GM12801 (cell line): ENCODE data around the gene HHIPL1.

Experiments used
- CTCF ChIP-seq: IDR thresholded peaks from one replicate; pipeline ENCODE4 v1.5.1; 2011; ENCODE audit warnings: control low read depth; ENCODE audit not compliant: insufficient read length; ENCODE audit errors: extremely low read depth

Gene HHIPL1

DNA sequence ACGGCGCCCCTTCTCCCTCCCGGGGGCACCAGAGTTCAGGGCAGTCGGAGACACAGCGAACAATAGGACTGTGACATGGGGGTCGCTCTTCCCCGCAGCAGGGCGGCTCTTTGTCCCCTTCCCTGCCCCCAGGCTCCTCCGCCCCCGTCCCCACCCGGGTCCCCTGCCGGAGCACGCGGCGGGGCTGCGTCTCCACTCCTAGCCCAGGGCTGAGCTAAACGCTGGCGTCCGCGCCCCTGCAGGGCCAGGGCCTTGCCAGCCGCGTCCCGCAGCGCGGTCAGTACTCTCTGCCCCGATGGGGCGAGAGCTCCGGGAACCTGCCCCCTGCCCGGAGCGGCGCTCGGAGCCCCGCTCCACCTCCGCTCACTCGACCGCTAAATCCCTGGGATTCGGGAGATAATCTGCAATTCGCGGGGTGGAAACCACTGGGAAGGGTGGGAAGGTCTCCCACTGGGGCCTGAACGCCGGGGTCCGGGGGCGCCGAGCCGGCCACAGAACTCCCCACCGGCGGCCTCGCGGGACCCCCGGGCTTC is 40.1 kb upstream of the HHIPL1 start:
- no peak for TF ChIP-seq CTCF

- no peak for TF ChIP-seq CTCF
Observed at GRCh38 chr14:99605299-99605961, 39.5 kb upstream of the HHIPL1 start.

- TF ChIP-seq CTCF: no peak
Observed at GRCh38 chr14:99606359-99606758, 38.6 kb upstream of the HHIPL1 start.

GRCh38 chr14:99608591-99608990 is 36.3 kb upstream of the HHIPL1 start:
- TF ChIP-seq CTCF: no peak

- TF ChIP-seq CTCF: no peak
Observed at GRCh38 chr14:99609245-99610170, 35.4 kb upstream of the HHIPL1 start.

GRCh38 chr14:99611646-99612045 is 33.3 kb upstream of the HHIPL1 start:
- TF ChIP-seq CTCF: no peak

- no peak for TF ChIP-seq CTCF
Observed at GRCh38 chr14:99612071-99612737, 32.7 kb upstream of the HHIPL1 start.
